ENCODE results near the gene PEMT. TPM values are rescaled to one million over a fixed set of nuclear protein-coding genes. Genes with fewer than 3 reads are reported as not detected.

Gene PEMT
- total and polyA plus RNA-seq, 2 experiments from 2014 or later: 54.8 to 55.2 TPM

- H3K4me3 Mint-ChIP-seq: no peak overlapping the region
- H3K4me2 ChIP-seq: no peak overlapping the region
Observed at GRCh38 chr17:17541640-17542001, 49.9 kb downstream of the PEMT start.

More at GRCh38 chr17:17541640-17542001, 49.9 kb downstream of the PEMT start:
- DNase-seq (ENCODE audit: low spot score) (no peak), ATAC-seq (no peak)
- no peak for TF ChIP-seq ZNF331 (CRISPR knock-in tag; IDR thresholded peaks at IDR 0.05; ENCODE audit: low read depth)
- TF ChIP-seq, protein P1, sequence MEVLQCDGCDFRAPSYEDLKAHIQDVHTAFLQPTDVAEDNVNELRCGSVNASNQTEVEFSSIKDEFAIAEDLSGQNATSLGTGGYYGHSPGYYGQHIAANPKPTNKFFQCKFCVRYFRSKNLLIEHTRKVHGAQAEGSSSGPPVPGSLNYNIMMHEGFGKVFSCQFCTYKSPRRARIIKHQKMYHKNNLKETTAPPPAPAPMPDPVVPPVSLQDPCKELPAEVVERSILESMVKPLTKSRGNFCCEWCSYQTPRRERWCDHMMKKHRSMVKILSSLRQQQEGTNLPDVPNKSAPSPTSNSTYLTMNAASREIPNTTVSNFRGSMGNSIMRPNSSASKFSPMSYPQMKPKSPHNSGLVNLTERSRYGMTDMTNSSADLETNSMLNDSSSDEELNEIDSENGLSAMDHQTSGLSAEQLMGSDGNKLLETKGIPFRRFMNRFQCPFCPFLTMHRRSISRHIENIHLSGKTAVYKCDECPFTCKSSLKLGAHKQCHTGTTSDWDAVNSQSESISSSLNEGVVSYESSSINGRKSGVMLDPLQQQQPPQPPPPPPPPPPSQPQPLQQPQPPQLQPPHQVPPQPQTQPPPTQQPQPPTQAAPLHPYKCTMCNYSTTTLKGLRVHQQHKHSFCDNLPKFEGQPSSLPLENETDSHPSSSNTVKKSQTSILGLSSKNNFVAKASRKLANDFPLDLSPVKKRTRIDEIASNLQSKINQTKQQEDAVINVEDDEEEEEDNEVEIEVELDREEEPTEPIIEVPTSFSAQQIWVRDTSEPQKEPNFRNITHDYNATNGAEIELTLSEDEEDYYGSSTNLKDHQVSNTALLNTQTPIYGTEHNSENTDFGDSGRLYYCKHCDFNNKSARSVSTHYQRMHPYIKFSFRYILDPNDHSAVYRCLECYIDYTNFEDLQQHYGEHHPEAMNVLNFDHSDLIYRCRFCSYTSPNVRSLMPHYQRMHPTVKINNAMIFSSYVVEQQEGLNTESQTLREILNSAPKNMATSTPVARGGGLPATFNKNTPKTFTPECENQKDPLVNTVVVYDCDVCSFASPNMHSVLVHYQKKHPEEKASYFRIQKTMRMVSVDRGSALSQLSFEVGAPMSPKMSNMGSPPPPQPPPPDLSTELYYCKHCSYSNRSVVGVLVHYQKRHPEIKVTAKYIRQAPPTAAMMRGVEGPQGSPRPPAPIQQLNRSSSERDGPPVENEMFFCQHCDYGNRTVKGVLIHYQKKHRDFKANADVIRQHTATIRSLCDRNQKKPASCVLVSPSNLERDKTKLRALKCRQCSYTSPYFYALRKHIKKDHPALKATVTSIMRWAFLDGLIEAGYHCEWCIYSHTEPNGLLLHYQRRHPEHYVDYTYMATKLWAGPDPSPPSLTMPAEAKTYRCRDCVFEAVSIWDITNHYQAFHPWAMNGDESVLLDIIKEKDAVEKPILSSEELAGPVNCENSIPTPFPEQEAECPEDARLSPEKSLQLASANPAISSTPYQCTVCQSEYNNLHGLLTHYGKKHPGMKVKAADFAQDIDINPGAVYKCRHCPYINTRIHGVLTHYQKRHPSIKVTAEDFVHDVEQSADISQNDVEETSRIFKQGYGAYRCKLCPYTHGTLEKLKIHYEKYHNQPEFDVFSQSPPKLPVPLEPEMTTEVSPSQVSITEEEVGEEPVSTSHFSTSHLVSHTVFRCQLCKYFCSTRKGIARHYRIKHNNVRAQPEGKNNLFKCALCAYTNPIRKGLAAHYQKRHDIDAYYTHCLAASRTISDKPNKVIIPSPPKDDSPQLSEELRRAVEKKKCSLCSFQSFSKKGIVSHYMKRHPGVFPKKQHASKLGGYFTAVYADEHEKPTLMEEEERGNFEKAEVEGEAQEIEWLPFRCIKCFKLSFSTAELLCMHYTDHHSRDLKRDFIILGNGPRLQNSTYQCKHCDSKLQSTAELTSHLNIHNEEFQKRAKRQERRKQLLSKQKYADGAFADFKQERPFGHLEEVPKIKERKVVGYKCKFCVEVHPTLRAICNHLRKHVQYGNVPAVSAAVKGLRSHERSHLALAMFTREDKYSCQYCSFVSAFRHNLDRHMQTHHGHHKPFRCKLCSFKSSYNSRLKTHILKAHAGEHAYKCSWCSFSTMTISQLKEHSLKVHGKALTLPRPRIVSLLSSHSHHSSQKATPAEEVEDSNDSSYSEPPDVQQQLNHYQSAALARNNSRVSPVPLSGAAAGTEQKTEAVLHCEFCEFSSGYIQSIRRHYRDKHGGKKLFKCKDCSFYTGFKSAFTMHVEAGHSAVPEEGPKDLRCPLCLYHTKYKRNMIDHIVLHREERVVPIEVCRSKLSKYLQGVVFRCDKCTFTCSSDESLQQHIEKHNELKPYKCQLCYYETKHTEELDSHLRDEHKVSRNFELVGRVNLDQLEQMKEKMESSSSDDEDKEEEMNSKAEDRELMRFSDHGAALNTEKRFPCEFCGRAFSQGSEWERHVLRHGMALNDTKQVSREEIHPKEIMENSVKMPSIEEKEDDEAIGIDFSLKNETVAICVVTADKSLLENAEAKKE (CRISPR knock-in tag; IDR thresholded peaks at IDR 0.05): no peak
- no peak for TF ChIP-seq ZNF114 (CRISPR knock-in tag; IDR thresholded peaks at IDR 0.05)
- TF ChIP-seq CREB1 (CRISPR knock-in tag; IDR thresholded peaks at IDR 0.05; ENCODE audit: low read depth): no peak
- no peak for TF ChIP-seq POLR2AphosphoS5 (IDR thresholded peaks at IDR 0.05; ENCODE audit: low read depth)
- no peak for TF ChIP-seq JUNB (IDR thresholded peaks at IDR 0.05; ENCODE audit: unreplicated experiment)
- TF ChIP-seq STAT1 (IDR thresholded peaks at IDR 0.05; ENCODE audit: unreplicated experiment): no peak
- Histone ChIP-seq H3F3A (replicated peaks; ENCODE audit: low read depth) (no peaks in the 10 kb centered on the region), H3K27me3 (ENCODE audit: insufficient read depth) (no peaks in the 10 kb centered on the region), H2AFZ (no peak overlapping the region), H3K36me3 (ENCODE audit: insufficient read depth) (no peaks in the 10 kb centered on the region), H3K27ac (ENCODE audit: low read depth) (no peak overlapping the region), H3K9me2 (ENCODE audit: insufficient read depth) (no peaks in the 10 kb centered on the region), H3K79me2 (replicated peaks; ENCODE audit: insufficient read depth) (no peaks in the 10 kb centered on the region), H3K4me1 (ENCODE audit: insufficient read depth) (no peaks in the 10 kb centered on the region), H3K4me3 (no peak overlapping the region), H4K20me1 (replicated peaks; ENCODE audit: insufficient read depth) (no peaks in the 10 kb centered on the region)
- peaks cover 4% of the 10 kb centered on the region; the same call in 1 of the 3 replicates for H3K4me1 Mint-ChIP-seq
- no peaks in the 10 kb centered on the region for H3K36me3 Mint-ChIP-seq (ENCODE audit: low read depth)
- H3K27me3 Mint-ChIP-seq (ENCODE audit: insufficient read depth, low read depth, poor library complexity): peaks cover 4% of the 10 kb centered on the region
- no peak overlapping the region for H3K27ac Mint-ChIP-seq
- H3K9me3 Mint-ChIP-seq: no peaks in the 10 kb centered on the region
